Gastrocnemius medialis (tissue), 4 donors: ENCODE results near the gene DYSF. TPM values are rescaled to one million over a fixed set of nuclear protein-coding genes. Genes with fewer than 3 reads are reported as not detected.

Experiments used
- ATAC-seq, 2 donors: fragments of 150-250 bp; one replicate each; pipeline ENCODE4 v1.9.1; 2016
- DNase-seq, 2 donors: peaks; one replicate each; pipeline ENCODE4 v3.0.0-alpha.2; 2019
- H3K27ac ChIP-seq, 4 donors: fragments of 200-600 bp; sonication (generic); 1 replicate in 1 of 4; 2 replicates in 3 of 4; pipeline ENCODE4 v1.5.1; 2016 to 2018; ENCODE audit warnings: mild to moderate bottlenecking in 2 of 4, moderate library complexity in 1 of 4
- H3K27me3 ChIP-seq, 3 donors: fragments of 200-600 bp; sonication (generic) in 2 of 3; 1 replicate in 1 of 3; 2 replicates in 2 of 3; pipeline versions ENCODE4 v1.5.1 to v1.6.0; 2016 to 2019; ENCODE audit warnings: mild to moderate bottlenecking in 1 of 3, moderate library complexity in 1 of 3
- H3K36me3 ChIP-seq, 2 donors: fragments of 200-600 bp; sonication (generic) in 1 of 2; one replicate each; pipeline ENCODE4 v1.5.1; 2017 to 2018
- H3K4me1 ChIP-seq, 2 donors: fragments of 200-600 bp; sonication (generic) in 1 of 2; one replicate each; pipeline ENCODE4 v1.5.1; 2016 to 2017; ENCODE audit warnings: mild to moderate bottlenecking in 2 of 2
- H3K4me3 ChIP-seq, 4 donors: fragments of 200-600 bp; sonication (generic) in 3 of 4; 1 replicate in 1 of 4; 2 replicates in 3 of 4; pipeline ENCODE4 v1.5.1; 2016 to 2019; ENCODE audit warnings: mild to moderate bottlenecking in 2 of 4
- H3K9me3 ChIP-seq, 3 donors: fragments of 200-600 bp; sonication (generic) in 2 of 3; 1 replicate in 1 of 3; 2 replicates in 2 of 3; pipeline ENCODE4 v1.5.1; 2016 to 2019
- CTCF ChIP-seq, 5 experiments: fragments of 450-650 bp in 3 of 5; fragments of 200-600 bp in 2 of 5; sonication (generic) in 2 of 5; IDR thresholded peaks in 4 of 5; conservative IDR thresholded peaks in 1 of 5; 1 replicate in 4 of 5; 2 replicates in 1 of 5; pipeline ENCODE4 v1.5.1; 2016 to 2019; ENCODE audit warnings: antibody characterized with exemption in 5 of 5, mild to moderate bottlenecking in 3 of 5, moderate library complexity in 3 of 5
- POLR2A ChIP-seq, 2 donors: fragments of 450-650 bp; IDR thresholded peaks; one replicate each; pipeline ENCODE4 v1.6.1; 2017; ENCODE audit warnings: antibody characterized with exemption in 2 of 2, mild to moderate bottlenecking in 2 of 2, moderate library complexity in 2 of 2
- in situ Hi-C, 4 donors: fragments of 200-750 bp; cut with MboI; loops; one replicate each; pipeline versions ENCODE4 v1.15.0 to v1.8.0; 2017; ENCODE audit warnings: low sequenced_read_pairs in 4 of 4
- intact Hi-C: fragments of 100-400 bp; cut with DNase I; formaldehyde crosslinking; loops from one replicate; pipeline ENCODE4 v1.15.1; 2023; ENCODE audit warnings: low total_unique reads
- total RNA-seq, 4 donors: library from RNA; depleted of rRNA; stranded (reverse); fragments of >200 nt; gene quantifications; one replicate each; pipeline versions ENCODE4 v1.1.0 to v1.2.3, GENCODE V29; 2016

DYSF gene
- total RNA-seq, 4 donors from 2014 or later, result 40.7 to 267 (median 153) TPM

GRCh38 chr2:71609958-71610357 lies 156.6 kb downstream of the DYSF start:
- H3K9me3 ChIP-seq, result no peaks in the 10 kb centered on the region
- ATAC-seq (peak; percentile 38 to 50), DNase-seq (no peak)
- H3K36me3 ChIP-seq, result peaks cover 0 to 37% of the 10 kb centered on the region in 2 donors
- peak overlapping the region; percentile 5 to 45 (median 15) for H3K27ac ChIP-seq
- H3K27me3 ChIP-seq, result no peaks in the 10 kb centered on the region
- peaks cover 16% of the 10 kb centered on the region in 2 donors for H3K4me1 ChIP-seq
- no peak for TF ChIP-seq POLR2A (IDR thresholded peaks at IDR 0.05)
- TF ChIP-seq CTCF (IDR thresholded peaks at IDR 0.05 in 4 of 5, conservative IDR thresholded peaks at IDR 0.05 in 1 of 5), result peak in 2 of 5 experiments; percentile 27 to 29
- intact Hi-C loops, result loop anchor here (5.0 to 10.0 kb wide), 3 partner anchors 275 to 542 kb away; no protein-coding TSS in a partner anchor
- H3K4me3 ChIP-seq, result no peak overlapping the region
- in situ Hi-C loops, result loop anchor here (10.0 to 25.0 kb wide), 2 partner anchors 177 to 195 kb away; no protein-coding TSS in a partner anchor

DNA sequence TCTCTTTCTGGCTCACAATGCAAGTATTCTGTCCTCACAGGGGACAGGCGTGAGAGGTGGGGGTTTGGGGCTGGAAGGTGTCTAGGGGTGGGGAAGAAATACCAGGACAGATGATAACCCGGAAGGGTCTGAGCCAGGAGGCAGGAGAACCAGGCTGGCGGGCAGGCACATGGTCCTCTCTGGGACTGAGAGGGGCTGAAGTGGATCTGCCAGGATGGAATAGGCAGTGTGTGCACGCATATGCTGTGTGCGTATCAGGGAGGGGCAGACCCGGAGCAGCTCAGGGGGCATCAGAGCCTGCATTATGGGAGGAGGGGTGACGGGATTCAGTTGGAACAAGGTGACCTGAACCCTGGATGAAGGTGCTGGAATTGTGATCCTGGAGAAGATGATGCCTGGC lies 157.3 kb downstream of the DYSF start:
- no peaks in the 10 kb centered on the region for H3K27me3 ChIP-seq
- no peak overlapping the region for H3K4me3 ChIP-seq
- intact Hi-C loops, result loop anchor here (1.0 to 10.0 kb wide), 3 partner anchors 188 to 542 kb away; no protein-coding TSS in a partner anchor
- H3K27ac ChIP-seq, result peak overlapping the region in 3 of 4 donors; percentile 9 to 45 (median 11)
- no peak for TF ChIP-seq CTCF (IDR thresholded peaks at IDR 0.05 in 4 of 5, conservative IDR thresholded peaks at IDR 0.05 in 1 of 5)
- TF ChIP-seq POLR2A (IDR thresholded peaks at IDR 0.05), result no peak
- H3K9me3 ChIP-seq, result no peaks in the 10 kb centered on the region
- ATAC-seq, result no peak
- DNase-seq, result peak in 1 of 2 donors; percentile 8
- in situ Hi-C loops, result loop anchor here (10.0 to 25.0 kb wide), 2 partner anchors 177 to 194 kb away; no protein-coding TSS in a partner anchor
- peaks cover 0 to 36% of the 10 kb centered on the region in 2 donors for H3K36me3 ChIP-seq
- peaks cover 23 to 24% of the 10 kb centered on the region in 2 donors for H3K4me1 ChIP-seq

GRCh38 chr2:71611247-71611646 lies 157.9 kb downstream of the DYSF start:
- ATAC-seq, result no peak
- Histone ChIP-seq H3K9me3 (no peaks in the 10 kb centered on the region), H3K27ac (peak overlapping the region; percentile 22 to 48 (median 40)), H3K36me3 (peaks cover 0 to 32% of the 10 kb centered on the region in 2 donors), H3K4me1 (peaks cover 29% of the 10 kb centered on the region in 2 donors), H3K4me3 (no peak overlapping the region), H3K27me3 (no peaks in the 10 kb centered on the region)
- in situ Hi-C loops, result loop anchor here (10.0 to 25.0 kb wide), 2 partner anchors 176 to 194 kb away; no protein-coding TSS in a partner anchor
- no peak for TF ChIP-seq POLR2A (IDR thresholded peaks at IDR 0.05)
- peak in 1 of 2 donors; percentile 6 for DNase-seq
- intact Hi-C loops, result loop anchor here (1.0 to 10.0 kb wide), 3 partner anchors 187 to 541 kb away; no protein-coding TSS in a partner anchor

DNA sequence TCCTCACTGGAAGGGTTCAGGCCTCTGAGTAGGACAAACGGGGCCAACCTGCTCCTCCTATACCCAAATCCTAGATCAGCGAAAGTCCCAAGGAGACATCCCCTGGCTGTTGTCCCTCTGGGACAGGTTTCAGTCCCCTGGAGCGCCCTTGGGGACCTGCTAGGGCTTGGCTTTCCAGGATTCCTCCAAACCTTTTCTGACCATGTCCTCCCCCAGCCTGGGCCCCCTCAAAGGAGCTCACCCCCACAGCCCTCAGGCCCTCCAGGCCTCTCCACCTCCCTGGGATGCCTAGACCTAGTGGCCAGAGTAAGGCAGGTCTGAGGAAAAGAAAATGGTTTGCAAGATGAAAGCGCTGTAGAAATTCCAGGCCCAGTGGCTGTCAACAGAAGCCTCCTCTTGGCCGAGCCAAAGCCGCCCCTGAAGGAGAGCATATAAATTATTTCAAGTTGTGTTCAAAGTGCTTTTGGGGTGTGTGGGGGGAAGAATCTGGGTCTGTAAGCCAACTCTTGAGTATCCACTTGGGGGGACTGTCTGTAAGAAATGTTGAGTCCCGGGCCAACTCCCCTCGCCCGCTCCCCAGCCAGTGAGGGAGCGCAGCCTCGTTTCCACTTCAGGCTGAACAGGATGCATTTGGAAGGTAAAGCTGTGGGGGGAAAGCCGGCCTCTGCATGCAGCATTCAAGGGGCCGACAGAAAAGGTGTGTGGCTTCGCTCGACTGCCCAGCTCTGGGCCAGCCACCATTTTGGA lies 158.6 kb downstream of the DYSF start:
- Histone ChIP-seq H3K27ac (peak overlapping the region; percentile 22 to 48 (median 40)), H3K27me3 (no peaks in the 10 kb centered on the region), H3K4me1 (peaks cover 32 to 33% of the 10 kb centered on the region in 2 donors), H3K36me3 (peaks cover 0 to 32% of the 10 kb centered on the region in 2 donors), H3K4me3 (no peak overlapping the region), H3K9me3 (no peaks in the 10 kb centered on the region)
- intact Hi-C loops, result loop anchor here (1.0 to 10.0 kb wide), 3 partner anchors 186 to 540 kb away; no protein-coding TSS in a partner anchor
- DNase-seq (peak in 1 of 2 donors; percentile 11), ATAC-seq (no peak)
- in situ Hi-C loops, result loop anchor here (10.0 to 25.0 kb wide), 2 partner anchors 175 to 193 kb away; no protein-coding TSS in a partner anchor
- TF ChIP-seq POLR2A (IDR thresholded peaks at IDR 0.05) (no peak), CTCF (IDR thresholded peaks at IDR 0.05 in 4 of 5, conservative IDR thresholded peaks at IDR 0.05 in 1 of 5) (no peak)
